ENCODE data around the gene LHX2. TPM values are rescaled to one million over a fixed set of nuclear protein-coding genes. Genes with fewer than 3 reads are reported as not detected.

LHX2 gene
- total and polyA plus RNA-seq, 2 of the 4 experiments (the other 2 are of a cell fraction) = not detected

DNA sequence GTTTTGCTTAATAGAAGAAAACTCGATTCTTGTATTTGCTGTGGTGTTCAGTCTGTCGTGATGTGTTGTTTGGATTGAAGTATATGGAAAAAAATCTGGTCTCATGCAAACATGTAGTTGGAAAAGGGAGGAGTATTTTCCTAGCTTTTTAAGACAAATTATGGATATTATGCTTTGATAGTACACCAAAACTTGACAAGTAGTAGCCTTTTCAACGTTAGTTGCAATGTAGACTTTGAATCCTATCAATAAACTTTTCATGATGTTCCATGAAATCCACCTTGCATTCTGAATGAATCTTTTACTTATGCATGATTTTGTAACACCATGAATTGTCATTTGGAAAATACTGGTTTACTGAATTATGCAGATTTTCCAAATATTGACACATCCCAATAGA, 64.2 kb downstream of the LHX2 start:
- in situ Hi-C loops (cut with MboI; ENCODE audit: low sequenced_read_pairs) (no loop called here), intact Hi-C loops (cut with micrococcal nuclease) (no loop called here), dilution Hi-C loops (cut with HindIII; ENCODE audit: low sequenced_read_pairs, unreplicated experiment) (no loop called here)
- H3K4me2 ChIP-seq (ENCODE audit: low read depth, low read length) = no peak overlapping the region
- no peak overlapping the region for H2BK120ac ChIP-seq (ENCODE audit: low read depth, low read length)
- ChIA-PET CTCF (no interaction called here), POLR2A (ENCODE audit: unreplicated experiment) (no interaction called here)
- ATAC-seq (ENCODE audit: low read depth) (no peak), DNase-seq (no peak)
- TF ChIP-seq, protein P1, sequence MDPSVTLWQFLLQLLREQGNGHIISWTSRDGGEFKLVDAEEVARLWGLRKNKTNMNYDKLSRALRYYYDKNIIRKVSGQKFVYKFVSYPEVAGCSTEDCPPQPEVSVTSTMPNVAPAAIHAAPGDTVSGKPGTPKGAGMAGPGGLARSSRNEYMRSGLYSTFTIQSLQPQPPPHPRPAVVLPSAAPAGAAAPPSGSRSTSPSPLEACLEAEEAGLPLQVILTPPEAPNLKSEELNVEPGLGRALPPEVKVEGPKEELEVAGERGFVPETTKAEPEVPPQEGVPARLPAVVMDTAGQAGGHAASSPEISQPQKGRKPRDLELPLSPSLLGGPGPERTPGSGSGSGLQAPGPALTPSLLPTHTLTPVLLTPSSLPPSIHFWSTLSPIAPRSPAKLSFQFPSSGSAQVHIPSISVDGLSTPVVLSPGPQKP (IDR thresholded peaks at IDR 0.05; ENCODE audit: borderline replicate concordance, low read depth, low read length) = no peak
- TF ChIP-seq MAZ (IDR thresholded peaks at IDR 0.05; ENCODE audit: borderline replicate concordance, low read depth, low read length) (no peak), RCOR1 (IDR thresholded peaks at IDR 0.05; ENCODE audit: insufficient replicate concordance, low read length) (no peak), BHLHE40 (IDR thresholded peaks at IDR 0.05; ENCODE audit: low read depth, low read length) (no peak), MXI1 (IDR thresholded peaks at IDR 0.05; ENCODE audit: borderline replicate concordance, low read depth, low read length) (no peak), SMC3 (IDR thresholded peaks at IDR 0.05; ENCODE audit: low read depth, low read length) (no peak), CEBPB (IDR thresholded peaks at IDR 0.05; ENCODE audit: low read depth, low read length) (no peak), RAD21 (IDR thresholded peaks at IDR 0.05; ENCODE audit: low read length) (no peak), RFX5 (IDR thresholded peaks at IDR 0.05; ENCODE audit: low read depth, low read length) (no peak), NFE2L2 (IDR thresholded peaks at IDR 0.05; ENCODE audit: low read depth, low read length) (no peak), POLR2A (IDR thresholded peaks at IDR 0.05; ENCODE audit: low read depth, low read length) (no peak), MAFK (IDR thresholded peaks at IDR 0.05; ENCODE audit: low read depth, low read length) (no peak), FOS (IDR thresholded peaks at IDR 0.05; ENCODE audit: low read depth, low read length) (no peak)
- TF ChIP-seq, protein P2, sequence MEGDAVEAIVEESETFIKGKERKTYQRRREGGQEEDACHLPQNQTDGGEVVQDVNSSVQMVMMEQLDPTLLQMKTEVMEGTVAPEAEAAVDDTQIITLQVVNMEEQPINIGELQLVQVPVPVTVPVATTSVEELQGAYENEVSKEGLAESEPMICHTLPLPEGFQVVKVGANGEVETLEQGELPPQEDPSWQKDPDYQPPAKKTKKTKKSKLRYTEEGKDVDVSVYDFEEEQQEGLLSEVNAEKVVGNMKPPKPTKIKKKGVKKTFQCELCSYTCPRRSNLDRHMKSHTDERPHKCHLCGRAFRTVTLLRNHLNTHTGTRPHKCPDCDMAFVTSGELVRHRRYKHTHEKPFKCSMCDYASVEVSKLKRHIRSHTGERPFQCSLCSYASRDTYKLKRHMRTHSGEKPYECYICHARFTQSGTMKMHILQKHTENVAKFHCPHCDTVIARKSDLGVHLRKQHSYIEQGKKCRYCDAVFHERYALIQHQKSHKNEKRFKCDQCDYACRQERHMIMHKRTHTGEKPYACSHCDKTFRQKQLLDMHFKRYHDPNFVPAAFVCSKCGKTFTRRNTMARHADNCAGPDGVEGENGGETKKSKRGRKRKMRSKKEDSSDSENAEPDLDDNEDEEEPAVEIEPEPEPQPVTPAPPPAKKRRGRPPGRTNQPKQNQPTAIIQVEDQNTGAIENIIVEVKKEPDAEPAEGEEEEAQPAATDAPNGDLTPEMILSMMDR (conservative IDR thresholded peaks at IDR 0.05; ENCODE audit: low read depth, low read length) = no peak
- TF ChIP-seq, protein P3, sequence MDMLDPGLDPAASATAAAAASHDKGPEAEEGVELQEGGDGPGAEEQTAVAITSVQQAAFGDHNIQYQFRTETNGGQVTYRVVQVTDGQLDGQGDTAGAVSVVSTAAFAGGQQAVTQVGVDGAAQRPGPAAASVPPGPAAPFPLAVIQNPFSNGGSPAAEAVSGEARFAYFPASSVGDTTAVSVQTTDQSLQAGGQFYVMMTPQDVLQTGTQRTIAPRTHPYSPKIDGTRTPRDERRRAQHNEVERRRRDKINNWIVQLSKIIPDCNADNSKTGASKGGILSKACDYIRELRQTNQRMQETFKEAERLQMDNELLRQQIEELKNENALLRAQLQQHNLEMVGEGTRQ (IDR thresholded peaks at IDR 0.05; ENCODE audit: low read depth, low read length) = no peak
- no peaks in the 10 kb centered on the region for H3K36me3 ChIP-seq (ENCODE audit: control insufficient read depth, insufficient read depth, low read length)
- WGBS, 2 experiments (ENCODE audit: extremely low coverage in 2 of 2, insufficient read length in 1 of 2) = 80% methylated on average over 1 of the region's 3 CpGs; no CpG with 5 or more reads in 1 of the 2 experiments
- H2BK20ac ChIP-seq (ENCODE audit: low read depth, low read length) = no peak overlapping the region
- no peak overlapping the region for H2BK5ac ChIP-seq (ENCODE audit: low read depth, low read length, poor library complexity, severe bottlenecking)
- no peak overlapping the region for H2AK5ac ChIP-seq (ENCODE audit: low read depth, low read length)
- H3K27me3 ChIP-seq (ENCODE audit: control insufficient read depth, insufficient read depth, low read length) = peaks cover 24% of the 10 kb centered on the region
- no peak overlapping the region for H3K4me3 ChIP-seq (ENCODE audit: insufficient read depth, low read depth, low read length)
- H2AK9ac ChIP-seq (replicated peaks; ENCODE audit: low read depth, low read length, poor library complexity) = no peak overlapping the region
- no peaks in the 10 kb centered on the region for H3K79me1 ChIP-seq (ENCODE audit: low read depth in 1 of 2, low read length in 2 of 2)
- no peak overlapping the region for H3K56ac ChIP-seq (ENCODE audit: extremely low read depth, insufficient read depth, low read length)
- no peak overlapping the region for H3K18ac ChIP-seq (ENCODE audit: low read depth, low read length)
- H3K9ac ChIP-seq (ENCODE audit: low read depth, low read length) = no peak overlapping the region
- no TSS peak for BruUV-seq (replicated peaks)
- H4K8ac ChIP-seq (ENCODE audit: low read depth in 2 of 2, low read length in 2 of 2) = no peak overlapping the region
- no peak overlapping the region for H3K4ac ChIP-seq (ENCODE audit: low read depth, low read length)
- H3K14ac ChIP-seq (replicated peaks; ENCODE audit: low read depth, low read length) = no peak overlapping the region
- H3K27ac ChIP-seq (ENCODE audit: insufficient read depth, low read length) = no peak overlapping the region
- H2BK15ac ChIP-seq (ENCODE audit: low read depth, low read length) = no peak overlapping the region
- H3K23ac ChIP-seq (ENCODE audit: low read depth, low read length) = no peak overlapping the region
- H3K9me1 ChIP-seq (ENCODE audit: insufficient read depth, low read length) = peaks cover 9% of the 10 kb centered on the region
- peaks cover 2% of the 10 kb centered on the region; the same call in 1 of the 2 replicates for H3K9me3 ChIP-seq (ENCODE audit: control insufficient read depth, insufficient read depth, low read length)
- H4K91ac ChIP-seq (ENCODE audit: insufficient read depth, low read depth, low read length) = no peak overlapping the region
- H2AFZ ChIP-seq (replicated peaks; ENCODE audit: low read length, poor library complexity) = no peak overlapping the region
- H4K20me1 ChIP-seq (ENCODE audit: insufficient read depth, low read length) = no peaks in the 10 kb centered on the region; the same call in 1 of the 2 replicates
- no peak overlapping the region for H4K5ac ChIP-seq (ENCODE audit: low read depth, low read length)
- peaks cover 10% of the 10 kb centered on the region for H3K4me1 ChIP-seq (ENCODE audit: control insufficient read depth, insufficient read depth, low read length)
